Activated CD4-positive, alpha-beta T cell treated with anti-CD3 and anti-CD28 coated beads for 1 hour (primary cell): ENCODE measurements around the gene NME3.

Experiments used
- DNase-seq: peaks from one replicate; pipeline ENCODE4 v3.0.0-alpha.2; 2020

Gene NME3

GRCh38 chr16:1793578-1794220 is 22.4 kb upstream of the NME3 start, which contains the start of gene IGFALS:
IGFALS (minus strand) TSS chr16:1793705; CDS start chr16:1793652, 53 bp downstream.
- DNase-seq: no peak

GRCh38 chr16:1792836-1793577 is 21.7 kb upstream of the NME3 start:
- no peak for DNase-seq

- no peak for DNase-seq
These were observed 20.8 kb upstream of the NME3 start for GRCh38 chr16:1791943-1792812.

- DNase-seq: peak; percentile 6
These were observed 20.1 kb upstream of the NME3 start for GRCh38 chr16:1791256-1791942.

GRCh38 chr16:1790611-1791255 is 19.4 kb upstream of the NME3 start:
- DNase-seq: peak; percentile 6

DNA sequence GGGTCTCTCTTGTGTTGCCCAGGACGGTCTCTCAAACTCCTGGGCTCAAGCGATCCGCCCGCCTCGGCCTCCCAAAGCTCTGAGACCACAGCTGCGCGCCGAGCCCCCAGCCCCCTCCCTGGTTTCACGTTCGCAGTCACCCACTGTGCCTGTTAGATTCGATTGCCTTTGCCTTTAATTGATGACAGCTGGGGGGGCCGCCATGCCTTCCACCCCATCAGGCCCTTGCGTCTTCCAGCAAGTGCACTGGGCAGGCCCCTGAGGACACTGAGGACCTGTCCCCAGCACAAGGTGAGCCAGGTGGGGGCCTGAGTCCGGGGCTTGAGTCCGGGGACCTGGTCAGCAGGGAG is 18.9 kb upstream of the NME3 start:
- DNase-seq: no peak

DNA sequence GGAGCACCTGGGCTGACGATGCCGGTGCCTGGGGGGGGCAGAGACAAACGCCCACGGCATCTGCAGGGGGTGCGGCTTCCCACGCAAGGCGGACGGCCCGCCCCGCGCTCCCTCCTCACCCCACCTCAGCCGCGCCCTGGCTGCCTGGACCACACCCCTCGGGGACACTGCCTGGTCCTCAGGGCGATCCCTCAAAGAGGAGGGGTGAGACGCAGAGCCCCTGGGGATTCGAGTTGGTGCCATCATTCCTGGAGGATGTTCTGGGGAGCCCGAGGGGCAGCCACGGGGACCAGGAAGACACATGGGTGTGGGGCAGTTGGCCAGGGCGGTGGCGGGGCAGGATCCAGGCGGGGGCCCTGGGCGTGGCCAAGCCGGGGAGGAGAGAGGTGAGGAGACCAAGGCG is 18.3 kb upstream of the NME3 start:
- no peak for DNase-seq

GRCh38 chr16:1788708-1789100 is 17.4 kb upstream of the NME3 start:
- no peak for DNase-seq

GRCh38 chr16:1788095-1788707 is 16.9 kb upstream of the NME3 start:
- DNase-seq: no peak

- DNase-seq: no peak
These were observed 16.2 kb upstream of the NME3 start for GRCh38 chr16:1787322-1788094.

- no peak for DNase-seq
These were observed 15.6 kb upstream of the NME3 start for GRCh38 chr16:1787056-1787321.

GRCh38 chr16:1786242-1787055 is 15.1 kb upstream of the NME3 start:
- no peak for DNase-seq

GRCh38 chr16:1785846-1786170 is 14.5 kb upstream of the NME3 start:
- DNase-seq: no peak

DNA sequence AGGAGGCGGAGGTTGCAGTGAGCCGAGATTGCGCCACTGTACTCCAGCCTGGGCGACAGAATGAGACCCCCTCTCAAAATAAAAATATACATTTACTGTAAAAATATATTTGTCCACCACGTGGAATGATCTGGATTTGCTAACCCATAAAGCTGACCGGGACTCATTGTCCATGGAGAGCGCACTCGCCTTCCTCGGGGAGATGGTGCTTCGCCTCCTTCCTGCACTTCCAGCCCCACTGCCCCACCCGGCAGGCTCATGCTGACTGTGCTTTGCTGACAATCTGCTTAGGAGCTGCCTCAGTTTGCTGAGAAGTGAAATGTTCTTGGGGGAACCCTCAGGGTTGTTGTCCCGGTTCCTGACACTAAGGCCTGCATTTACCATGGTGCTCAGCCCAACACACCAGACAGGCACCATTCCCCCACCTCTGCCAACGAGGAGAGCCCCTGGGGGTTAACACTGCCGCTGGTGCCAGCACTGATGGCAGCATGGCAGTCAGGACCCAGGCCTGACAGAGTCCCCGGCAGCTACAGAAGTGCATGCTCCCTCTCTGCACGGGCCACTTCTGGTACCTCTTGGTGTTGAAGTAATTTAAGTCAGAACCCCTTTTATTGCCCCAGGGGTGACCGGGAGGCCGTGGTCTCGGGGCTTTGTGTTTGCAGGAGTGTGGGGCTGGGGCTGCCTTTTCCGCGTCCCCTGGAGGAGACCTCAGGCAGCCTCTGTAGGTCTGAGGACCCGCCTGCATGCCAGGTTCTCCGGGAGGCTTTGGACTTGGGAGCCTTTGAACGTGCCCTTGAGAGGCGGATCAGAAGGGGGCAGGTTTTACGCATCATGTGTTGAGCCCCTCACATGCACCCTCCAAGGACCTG is 13.9 kb upstream of the NME3 start:
- DNase-seq: no peak

DNA sequence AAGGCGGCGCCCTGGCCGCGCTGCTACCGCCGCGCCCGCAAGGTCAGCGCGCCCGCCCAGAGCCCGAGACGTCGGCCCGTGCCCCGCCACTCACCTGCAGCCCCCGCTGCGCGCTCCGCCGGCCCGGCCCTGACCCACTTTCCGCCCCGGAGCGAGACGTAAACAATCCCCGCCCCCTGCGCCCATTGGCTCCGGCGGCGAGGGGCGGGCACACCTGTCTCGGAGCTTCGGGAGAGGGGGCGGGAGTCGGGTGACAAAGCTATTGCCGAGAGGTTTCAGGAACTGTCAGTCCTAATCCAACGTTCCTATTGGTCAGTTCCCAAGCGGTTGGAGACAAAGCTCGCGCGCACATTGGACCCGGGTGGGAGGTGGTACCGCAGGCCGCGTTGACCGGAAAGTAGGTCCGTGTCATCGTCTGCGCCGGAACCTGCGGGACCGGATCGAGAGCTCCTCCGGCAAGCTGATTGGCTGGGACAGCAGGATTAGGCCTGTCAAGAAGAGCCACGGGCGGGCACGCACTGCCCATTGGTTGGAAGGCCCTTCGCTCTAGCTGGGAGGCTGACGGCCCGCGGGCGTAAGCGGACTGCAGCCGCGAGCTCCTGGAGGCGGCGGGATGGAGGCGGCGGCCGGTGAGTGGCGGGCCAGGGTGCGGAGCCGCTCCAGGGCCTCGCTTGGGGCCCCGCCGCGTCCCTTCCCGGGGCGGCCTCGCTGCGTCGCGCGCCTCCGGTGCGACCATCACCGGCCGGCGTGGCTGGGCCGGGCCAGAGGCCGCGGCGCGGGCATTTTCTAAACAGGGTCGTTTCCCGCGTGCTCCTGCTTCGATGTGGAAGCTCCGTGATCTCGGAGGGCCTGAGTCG is 11.3 kb upstream of the NME3 start, which contains the start of the genes NUBP2 and SPSB3:
Gene NUBP2, plus strand, starts transcription at position 553 of the 857 bp plus-strand sequence. Its CDS starts 61 bp downstream, at position 614.
Gene SPSB3, minus strand, starts transcription at position 164 of the 857 bp plus-strand sequence. CDS start 1,088 bp downstream, outside the sequence.
- peak; percentile 97 for DNase-seq

- DNase-seq: no peak
These were observed 10.5 kb upstream of the NME3 start for GRCh38 chr16:1781758-1782407.

DNA sequence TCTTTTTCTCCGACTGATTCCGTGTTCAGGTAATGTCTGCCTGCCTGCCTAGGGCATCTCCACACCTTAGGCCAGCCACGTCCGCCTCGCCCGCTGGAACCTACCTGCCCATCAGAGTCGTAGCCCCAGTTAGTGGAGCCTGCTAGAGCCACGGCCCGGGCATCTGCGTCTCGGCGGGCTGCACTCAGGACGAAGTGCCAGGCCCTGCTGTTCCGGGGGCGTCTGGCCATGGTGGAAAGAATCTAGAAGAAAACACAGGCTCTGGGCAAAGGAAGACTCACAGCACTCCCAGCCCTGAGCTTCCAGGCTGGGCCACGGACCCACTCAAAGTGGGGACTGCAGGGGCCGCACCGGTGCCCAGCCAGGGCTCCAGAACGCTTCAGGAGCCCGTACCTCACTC is 9.9 kb upstream of the NME3 start:
- no peak for DNase-seq

DNA sequence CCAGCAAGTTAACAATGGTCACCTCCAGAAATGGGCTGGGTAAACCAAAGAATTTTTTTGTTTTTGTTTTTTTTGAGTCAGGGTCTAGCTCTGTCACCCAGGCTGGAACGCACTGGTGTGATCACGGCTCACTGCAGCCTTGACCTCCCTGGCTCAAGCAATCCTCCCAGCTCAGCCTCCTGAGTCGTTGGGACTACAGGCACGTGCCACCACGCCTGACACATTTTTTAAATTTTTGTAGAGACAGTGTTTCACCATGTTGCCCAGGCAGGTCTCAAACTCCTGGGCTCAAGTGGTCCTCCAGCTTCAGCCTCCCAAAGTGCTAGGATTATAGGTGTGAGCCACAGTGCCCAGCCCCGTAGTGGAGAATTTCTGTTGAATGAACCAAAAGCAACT is 9.3 kb upstream of the NME3 start:
- DNase-seq: no peak
